GM20431 (cell line): ENCODE data around the gene SZRD1.

Source experiments
- in situ Hi-C: fragments of 300-500 bp; cut with MseI, MboI; formaldehyde crosslinking; loops from one replicate; pipeline ENCODE4 v1.15.0; 2020; ENCODE audit warnings: low sequenced_read_pairs; ENCODE audit not compliant: unreplicated experiment

Gene SZRD1

DNA sequence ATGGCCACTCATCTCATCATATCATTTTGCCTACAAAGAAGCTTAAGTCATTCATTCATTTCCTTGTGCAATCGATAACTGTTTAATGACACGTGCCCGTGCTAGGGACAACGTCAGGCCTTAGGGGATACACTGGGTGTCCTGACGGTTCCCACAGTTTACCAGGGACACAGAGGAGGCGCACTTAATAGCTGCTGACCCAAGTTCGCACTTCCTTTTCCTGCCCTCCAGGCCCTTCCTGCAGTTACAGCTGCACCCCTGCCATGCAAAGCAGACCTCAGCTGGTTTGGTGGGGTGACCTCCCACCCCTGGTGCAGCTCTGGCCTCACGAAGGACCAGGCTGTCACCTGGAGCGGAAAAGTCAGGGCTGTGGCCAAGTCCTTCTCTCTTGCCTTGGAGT, 66.0 kb downstream of the SZRD1 start:
- in situ Hi-C loops = no loop called here

- in situ Hi-C loops = no loop called here
These were observed 67.0 kb downstream of the SZRD1 start for GRCh38 chr1:16434007-16434406.

GRCh38 chr1:16434501-16434900, 67.5 kb downstream of the SZRD1 start:
- in situ Hi-C loops = no loop called here

GRCh38 chr1:16436946-16437474, 70.0 kb downstream of the SZRD1 start, which contains the start of gene SPATA21:
Gene SPATA21, minus strand, starts transcription at chr1:16437424. Its CDS starts 6,053 bp downstream, at chr1:16431371.
- in situ Hi-C loops = no loop called here

GRCh38 chr1:16438516-16438915, 71.5 kb downstream of the SZRD1 start:
- in situ Hi-C loops = no loop called here

- in situ Hi-C loops = no loop called here
These were observed 71.9 kb downstream of the SZRD1 start for GRCh38 chr1:16438924-16439323.

DNA sequence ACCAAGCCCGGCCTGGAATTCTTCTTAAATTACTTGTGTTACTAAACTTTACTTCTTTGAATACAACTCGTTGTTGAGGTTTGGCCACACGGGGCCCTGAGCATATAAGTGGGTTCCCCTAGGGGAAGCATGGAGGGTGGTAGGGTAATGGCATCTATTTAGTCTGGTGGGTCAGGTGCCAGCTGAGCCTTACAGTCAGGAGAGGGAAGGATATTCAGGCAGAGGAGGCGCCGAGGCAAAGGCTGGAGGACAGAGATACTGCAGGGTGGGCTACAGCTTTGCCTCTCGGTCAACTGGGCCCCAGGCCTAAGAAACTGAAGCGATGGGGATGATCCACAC, 73.1 kb downstream of the SZRD1 start:
- in situ Hi-C loops = no loop called here

DNA sequence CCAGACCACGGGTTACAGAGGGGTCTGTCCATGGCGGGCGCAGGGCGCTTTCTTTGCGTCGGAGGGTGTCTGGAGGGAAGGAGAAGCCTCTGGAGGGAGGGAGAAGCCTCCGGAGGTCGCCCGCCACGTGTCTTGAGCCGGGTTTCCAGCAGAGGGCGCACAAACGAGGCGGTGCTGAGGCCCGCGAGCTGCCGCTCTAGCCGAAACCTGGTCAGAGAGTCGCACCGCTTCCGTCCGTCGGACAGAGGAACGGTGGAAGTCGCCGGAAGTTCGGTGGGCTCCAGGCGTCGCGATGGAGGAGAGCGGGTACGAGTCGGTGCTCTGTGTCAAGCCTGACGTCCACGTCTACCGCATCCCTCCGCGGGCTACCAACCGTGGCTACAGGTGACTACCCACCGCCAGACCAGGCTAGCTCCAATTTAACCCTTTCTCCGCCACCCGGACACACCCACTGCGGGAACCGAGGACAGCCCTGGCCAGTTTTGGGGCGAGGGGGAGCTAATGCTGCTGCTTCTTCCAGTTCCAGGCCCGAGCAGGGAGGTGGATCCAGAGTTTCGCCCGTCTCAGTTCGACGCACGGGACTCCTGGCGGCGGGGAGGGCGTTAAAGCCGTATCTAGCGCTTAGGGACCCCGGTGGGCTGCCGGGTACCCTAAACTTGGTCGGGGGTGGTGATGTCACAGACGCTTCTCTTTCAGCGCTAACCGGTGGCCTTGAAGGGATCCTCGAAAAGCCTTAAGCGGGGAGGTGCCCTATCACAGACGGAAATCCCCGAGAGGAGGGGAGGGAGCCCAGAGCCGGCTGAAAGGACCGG, 73.6 kb downstream of the SZRD1 start, which contains the start of gene NECAP2:
Gene NECAP2 (plus strand): TSS at position 255 of the 812 bp plus-strand sequence. CDS start 38 bp downstream, at position 293.
- in situ Hi-C loops = no loop called here

DNA sequence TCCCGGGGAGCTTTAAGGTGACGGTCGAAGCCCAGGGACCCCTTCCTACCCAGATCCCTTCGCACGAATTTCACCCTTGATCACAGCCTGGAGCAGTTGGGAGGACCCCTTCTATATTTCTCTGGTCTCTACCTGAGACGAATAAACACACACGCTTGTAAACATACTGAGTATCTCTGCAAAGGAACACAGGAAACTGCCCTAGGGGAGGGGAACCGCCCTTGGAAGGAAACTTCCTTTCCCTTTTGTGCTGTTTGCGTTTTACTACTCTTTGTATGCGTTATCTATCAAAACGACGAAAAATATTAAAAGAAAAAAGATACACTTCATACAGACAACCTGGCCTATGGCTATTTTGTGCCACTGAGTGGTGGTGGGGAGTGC, 74.2 kb downstream of the SZRD1 start:
- in situ Hi-C loops = no loop called here

GRCh38 chr1:16442265-16442664, 75.2 kb downstream of the SZRD1 start:
- in situ Hi-C loops = no loop called here

DNA sequence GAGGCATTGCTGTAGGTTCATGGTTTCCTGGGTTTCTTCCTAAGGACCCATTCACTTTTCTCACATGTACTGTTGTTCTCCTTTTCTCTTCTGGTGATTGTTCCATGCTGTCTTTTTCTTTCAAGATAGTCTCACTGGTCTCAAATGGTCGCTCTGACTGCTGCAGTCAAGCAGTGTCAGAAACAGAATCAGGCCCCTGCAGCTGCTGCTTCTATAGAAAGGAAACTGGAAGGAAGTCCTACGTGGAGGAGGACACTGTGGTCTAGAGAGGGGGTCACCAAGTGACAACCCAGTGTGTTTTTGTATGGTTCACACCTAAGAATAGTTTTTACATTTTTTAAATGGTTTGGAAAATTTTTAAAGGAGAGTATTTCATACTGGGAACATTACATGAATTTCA, 75.9 kb downstream of the SZRD1 start:
- in situ Hi-C loops = no loop called here

GRCh38 chr1:16443975-16444770, 77.1 kb downstream of the SZRD1 start:
- in situ Hi-C loops = no loop called here

DNA sequence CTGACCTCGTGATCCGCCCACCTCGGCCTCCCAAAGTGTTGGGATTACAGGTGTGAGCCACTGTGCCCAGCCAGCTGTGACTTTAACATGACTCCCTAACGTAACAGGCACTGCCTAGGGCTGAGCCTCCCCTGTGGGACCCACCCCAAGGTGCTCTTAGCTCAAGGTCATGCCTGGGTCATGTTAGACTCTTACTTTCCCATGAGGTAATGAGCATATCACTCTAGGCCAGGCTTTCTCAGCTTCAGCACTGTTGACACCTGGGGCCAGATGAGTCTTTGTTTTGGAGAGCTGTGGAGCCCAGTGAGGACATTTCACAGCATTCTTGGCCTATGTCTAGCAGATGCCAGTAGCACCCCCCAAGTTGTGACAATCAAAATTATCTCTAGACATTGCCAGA, 78.0 kb downstream of the SZRD1 start:
- in situ Hi-C loops = no loop called here

DNA sequence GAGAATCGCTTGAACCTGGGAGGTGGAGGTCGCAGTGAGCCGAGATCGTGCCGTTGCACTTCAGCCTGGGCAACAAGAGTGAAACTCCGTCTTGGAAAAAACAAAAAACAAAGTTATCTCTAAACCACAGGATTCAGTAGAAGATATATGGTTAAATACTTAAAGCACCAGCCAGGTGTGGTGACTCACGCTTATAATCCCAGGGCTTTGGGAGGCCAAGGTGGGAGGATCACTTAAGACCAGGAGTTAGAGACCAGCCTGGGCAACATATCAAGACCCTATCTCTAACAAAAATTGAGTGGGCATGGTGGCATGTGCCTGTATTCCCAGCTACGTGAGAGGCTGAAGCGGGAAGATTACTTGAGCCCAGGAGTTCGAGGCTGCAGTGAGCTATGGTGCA, 79.1 kb downstream of the SZRD1 start:
- in situ Hi-C loops = no loop called here

- in situ Hi-C loops = no loop called here
These were observed 80.6 kb downstream of the SZRD1 start for GRCh38 chr1:16447641-16448040.
